GM19372 (cell line): ENCODE results near the gene PDE9A.
"Not testable (repeated sequence)": the region's sequence is repeated elsewhere in the genome, so short reads cannot be mapped to it uniquely, and the experiment has no call there.

Experiments
- ATAC-seq: cut with Tn5 transposase; IDR thresholded peaks from one replicate; pipeline ENCODE4 v1.9.1; 2021; ENCODE audit warnings: mild to moderate bottlenecking, low read depth, moderate library complexity; ENCODE audit not compliant: unreplicated experiment

The PDE9A gene

GRCh38 chr21:42624095-42624790, 29.2 kb upstream of the PDE9A start:
- no peak for ATAC-seq

GRCh38 chr21:42624936-42625335, 28.5 kb upstream of the PDE9A start:
- ATAC-seq: no peak

- no peak for ATAC-seq
Measured at GRCh38 chr21:42626171-42626570, 27.2 kb upstream of the PDE9A start.

- no peak for ATAC-seq
Measured at GRCh38 chr21:42627527-42628289, 25.7 kb upstream of the PDE9A start.

- ATAC-seq: not testable (repeated sequence)
Measured at GRCh38 chr21:42628466-42629061, 24.9 kb upstream of the PDE9A start.

- ATAC-seq: no peak
Measured at GRCh38 chr21:42629933-42630589, 23.4 kb upstream of the PDE9A start.

- ATAC-seq: no peak
Measured at GRCh38 chr21:42630626-42631025, 22.8 kb upstream of the PDE9A start.

- no peak for ATAC-seq
Measured at GRCh38 chr21:42631142-42631541, 22.3 kb upstream of the PDE9A start.

- no peak for ATAC-seq
Measured at GRCh38 chr21:42632336-42632751, 21.1 kb upstream of the PDE9A start.

GRCh38 chr21:42632771-42633690, 20.4 kb upstream of the PDE9A start:
- ATAC-seq: no peak

GRCh38 chr21:42633858-42634257, 19.6 kb upstream of the PDE9A start:
- no peak for ATAC-seq

GRCh38 chr21:42635848-42636519, 17.4 kb upstream of the PDE9A start:
- ATAC-seq: no peak

GRCh38 chr21:42636520-42637266, 16.7 kb upstream of the PDE9A start:
- no peak for ATAC-seq

- no peak for ATAC-seq
Measured at GRCh38 chr21:42637267-42638041, 16.0 kb upstream of the PDE9A start.

GRCh38 chr21:42638266-42638863, 15.1 kb upstream of the PDE9A start:
- ATAC-seq: no peak

GRCh38 chr21:42639646-42640152, 13.7 kb upstream of the PDE9A start:
- no peak for ATAC-seq

- no peak for ATAC-seq
Measured at GRCh38 chr21:42640486-42640885, 12.9 kb upstream of the PDE9A start.
